ENCODE results near the gene CNST. TPM values are rescaled to one million over a fixed set of nuclear protein-coding genes. Genes with fewer than 3 reads are reported as not detected.
A peak's percentile ranks its signal among the peaks of the same experiment; 100 is the strongest.
"Not testable (repeated sequence)": the region's sequence is repeated elsewhere in the genome, so short reads cannot be mapped to it uniquely, and the experiment has no call there.

The CNST gene
- total RNA-seq, 2 donors from 2014 or later = 17.0 to 18.3 TPM

DNA sequence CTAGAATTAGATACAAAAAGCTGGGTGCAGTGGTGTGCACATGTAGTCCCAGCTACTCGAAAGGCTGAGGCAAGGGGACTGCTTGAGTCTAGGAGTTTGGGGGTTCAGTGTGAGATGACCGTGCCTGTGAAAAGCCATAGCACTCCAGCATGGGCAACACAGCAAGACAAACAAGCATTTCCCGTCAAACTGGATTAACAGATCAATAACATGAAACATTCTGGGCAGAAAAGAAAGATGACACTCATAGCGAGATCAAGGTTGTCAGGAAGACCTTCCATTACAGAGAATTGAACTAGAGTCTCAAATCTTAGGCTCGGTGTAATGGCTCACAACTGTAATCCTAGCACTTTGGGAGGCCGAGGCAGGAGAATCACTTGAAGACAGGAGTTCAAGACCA is 14.1 kb upstream of the CNST start:
- intact Hi-C loops (cut with DNase I) = no loop called here
- no peak for ATAC-seq
- DNase-seq = no peak

DNA sequence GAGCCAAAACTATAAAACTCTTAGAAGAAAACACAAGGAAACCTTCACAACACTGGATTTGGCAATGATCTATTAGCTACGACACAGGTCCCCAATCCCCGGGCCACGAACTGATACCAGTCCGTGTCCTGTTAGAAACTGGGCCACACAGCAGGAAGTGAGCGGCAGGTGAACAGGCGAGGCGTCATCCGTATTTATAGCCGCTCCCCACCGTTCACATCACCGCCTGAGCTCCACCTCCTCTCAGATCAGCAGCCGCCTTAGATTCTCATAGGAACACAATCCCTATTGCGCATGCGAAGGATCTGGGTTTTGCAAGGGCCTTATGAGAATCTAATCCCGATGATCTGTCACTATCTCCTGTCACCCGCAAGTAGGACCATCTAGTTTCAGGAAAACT is 12.1 kb upstream of the CNST start:
- intact Hi-C loops (cut with DNase I) = no loop called here
- no peak for DNase-seq
- ATAC-seq = no peak

DNA sequence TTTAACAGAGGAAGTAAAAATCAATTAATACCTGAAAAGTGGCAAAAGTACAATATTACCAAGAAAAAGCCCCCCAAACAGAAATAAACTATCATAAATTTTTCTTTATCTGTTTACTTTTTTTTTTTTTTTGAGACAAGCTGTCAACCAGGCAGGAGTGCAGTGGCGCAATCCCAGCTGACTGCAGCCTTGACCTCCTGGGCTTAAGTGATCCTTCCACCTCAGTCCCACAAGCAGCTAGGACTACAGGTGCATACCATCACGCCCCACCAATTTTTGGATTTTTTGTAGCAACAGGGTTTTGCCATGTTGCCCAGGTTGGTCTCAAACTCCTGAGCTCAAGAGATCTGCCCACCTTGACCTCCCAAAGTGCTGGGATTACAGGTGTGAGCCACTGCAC is 8.2 kb upstream of the CNST start:
- intact Hi-C loops (cut with DNase I) = no loop called here
- ATAC-seq = no peak
- no peak for DNase-seq

DNA sequence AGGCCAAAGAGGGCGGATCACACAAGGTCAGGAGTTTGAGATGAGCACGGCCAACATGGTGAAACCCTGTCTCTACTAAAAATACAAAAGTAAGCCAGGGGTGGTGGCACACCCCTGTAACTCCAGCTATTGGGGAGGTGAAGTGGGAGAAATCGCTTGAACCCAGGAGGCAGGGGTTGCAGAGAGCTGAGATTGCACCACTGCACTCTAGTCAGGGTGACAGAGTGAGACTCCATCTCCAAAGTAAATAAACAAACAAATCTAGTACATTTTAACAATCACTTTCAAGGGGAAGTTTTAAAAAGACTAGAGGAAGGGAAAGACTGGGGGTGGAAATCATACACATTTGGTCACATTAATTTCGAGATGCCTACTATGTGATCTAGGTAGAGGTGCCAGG is 6.9 kb upstream of the CNST start:
- intact Hi-C loops (cut with DNase I) = no loop called here
- ATAC-seq = no peak
- no peak for DNase-seq

DNA sequence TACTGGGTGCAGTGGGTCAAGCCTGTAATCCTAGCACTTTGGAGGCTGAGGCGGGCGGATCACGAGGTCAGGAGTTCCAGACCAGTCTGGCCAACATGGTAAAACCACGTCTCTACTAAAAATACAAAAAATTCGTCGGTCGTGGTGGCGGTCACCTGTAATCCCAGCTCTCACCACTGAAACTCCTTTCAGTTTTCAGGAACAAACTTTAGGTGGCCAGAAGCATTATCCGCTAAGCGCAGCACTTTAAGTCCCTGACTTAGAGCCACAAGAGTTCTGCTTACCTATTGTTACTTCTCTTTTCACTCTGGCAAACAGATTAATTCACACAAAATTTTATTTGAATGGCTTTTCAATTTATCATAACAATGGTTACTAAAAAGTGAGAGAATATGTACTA is 5.4 kb upstream of the CNST start:
- not testable (repeated sequence) for ATAC-seq, DNase-seq
- intact Hi-C loops (cut with DNase I) = loop anchor here in 1 of 2 donors (10.0 kb wide), 1 partner anchor 134 kb away; no protein-coding TSS in a partner anchor

- intact Hi-C loops (cut with DNase I) = loop anchor here in 1 of 2 donors (5.0 to 10.0 kb wide), 3 partner anchors 37 to 130 kb away; no protein-coding TSS in a partner anchor
- DNase-seq (no peak), ATAC-seq (no peak)
These were observed 1.2 kb upstream of the CNST start for GRCh38 chr1:246564839-246565750.

DNA sequence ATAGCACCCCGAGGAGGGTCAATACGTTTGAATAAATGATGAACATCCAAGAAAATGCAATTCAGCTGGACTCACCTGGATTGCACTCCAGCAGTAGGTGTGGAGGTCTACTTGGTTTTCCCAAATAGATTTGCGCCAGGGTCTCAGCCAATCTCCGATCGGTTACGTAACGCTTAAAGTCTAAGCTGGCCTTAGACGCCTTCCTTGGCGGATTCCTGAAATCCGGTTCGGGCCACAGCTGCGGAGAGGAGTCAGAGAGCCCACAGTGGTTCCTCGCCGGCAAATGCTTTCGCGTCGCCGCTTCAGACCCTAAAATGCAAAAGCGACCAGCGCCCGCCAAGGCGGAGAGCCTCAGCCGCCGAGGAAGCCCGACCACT is 517 bp upstream of the CNST start:
- intact Hi-C loops (cut with DNase I) = loop anchor here in 1 of 2 donors (5.0 to 10.0 kb wide), 3 partner anchors 37 to 129 kb away; no protein-coding TSS in a partner anchor
- DNase-seq (no peak), ATAC-seq (peak; percentile 2 to 3)

GRCh38 chr1:246566813-246567645 is 773 bp downstream of the CNST start:
- intact Hi-C loops (cut with DNase I) = loop anchor here in 1 of 2 donors (5.0 to 10.0 kb wide), 3 partner anchors 35 to 128 kb away; no protein-coding TSS in a partner anchor

DNA sequence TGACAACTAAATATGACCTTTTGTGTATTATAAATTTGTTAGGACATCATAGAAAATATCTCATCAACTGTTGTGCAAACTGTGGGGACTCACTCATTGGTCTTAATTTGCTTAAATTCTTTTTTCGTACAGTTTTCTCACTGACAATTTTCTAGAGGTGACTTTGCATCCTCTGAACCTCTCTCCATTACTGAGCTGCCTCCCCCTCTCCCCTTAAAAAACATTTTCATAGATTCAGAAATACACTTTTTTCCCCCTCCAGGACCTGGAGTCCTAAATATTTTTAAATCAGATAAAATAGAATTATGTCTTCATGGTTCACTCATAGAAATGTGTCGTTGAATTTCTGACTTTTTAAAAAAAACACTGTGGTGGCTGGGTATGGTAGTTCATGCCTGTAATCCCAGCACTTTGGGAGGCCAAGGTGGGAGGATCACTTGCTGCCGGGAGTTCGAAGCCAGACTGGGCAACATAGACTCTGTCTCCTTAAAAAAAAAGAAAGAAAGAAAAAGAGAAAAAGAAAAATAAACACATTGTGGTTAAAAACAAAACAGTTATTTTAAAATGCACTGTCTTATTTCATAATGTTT is 1.5 kb downstream of the CNST start:
- DNase-seq = no peak
- ATAC-seq = no peak
- intact Hi-C loops (cut with DNase I) = loop anchor here in 1 of 2 donors (5.0 to 10.0 kb wide), 3 partner anchors 35 to 127 kb away; no protein-coding TSS in a partner anchor

More at GRCh38 chr1:246566813-246567645, 773 bp downstream of the CNST start:
- peak in 1 of 2 donors; percentile 40 for ATAC-seq
- DNase-seq = no peak

- ATAC-seq = no peak
- intact Hi-C loops (cut with DNase I) = loop anchor here in 1 of 2 donors (5.0 to 10.0 kb wide), 3 partner anchors 33 to 125 kb away; no protein-coding TSS in a partner anchor
These were observed 3.3 kb downstream of the CNST start for GRCh38 chr1:246569248-246570238.

GRCh38 chr1:246571309-246571708 is 5.1 kb downstream of the CNST start:
- DNase-seq = peak; percentile 30
- ATAC-seq; intact Hi-C loops (cut with DNase I): not testable (repeated sequence)

More at GRCh38 chr1:246569248-246570238, 3.3 kb downstream of the CNST start:
- no peak for DNase-seq

GRCh38 chr1:246571953-246572352 is 5.7 kb downstream of the CNST start:
- intact Hi-C loops (cut with DNase I) = no loop called here
- ATAC-seq (no peak), DNase-seq (no peak)

- no peak for DNase-seq
- intact Hi-C loops (cut with DNase I) = no loop called here
- ATAC-seq = no peak
These were observed 6.5 kb downstream of the CNST start for GRCh38 chr1:246572785-246573184.

DNA sequence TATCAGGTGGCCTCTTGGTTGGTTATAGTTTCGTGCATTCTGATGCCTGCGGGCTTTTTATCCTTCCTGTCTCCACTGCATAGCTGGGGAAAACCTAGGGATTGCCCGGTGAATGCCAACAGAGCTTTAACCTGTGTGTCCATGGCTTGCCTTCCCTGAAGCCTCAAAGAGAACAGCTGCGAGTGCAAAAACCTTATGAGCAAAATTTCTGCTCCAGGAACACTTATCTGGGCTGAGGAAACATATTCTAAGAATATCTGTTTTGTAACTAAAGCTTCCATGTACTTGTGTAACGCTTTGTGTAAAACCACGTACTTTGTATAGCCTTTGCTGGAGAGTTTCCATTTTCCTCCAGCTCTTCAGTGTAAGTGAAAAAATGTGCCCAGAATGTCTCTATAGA is 7.2 kb downstream of the CNST start:
- DNase-seq = no peak
- intact Hi-C loops (cut with DNase I) = no loop called here
- ATAC-seq = peak in 1 of 2 donors; percentile 53

DNA sequence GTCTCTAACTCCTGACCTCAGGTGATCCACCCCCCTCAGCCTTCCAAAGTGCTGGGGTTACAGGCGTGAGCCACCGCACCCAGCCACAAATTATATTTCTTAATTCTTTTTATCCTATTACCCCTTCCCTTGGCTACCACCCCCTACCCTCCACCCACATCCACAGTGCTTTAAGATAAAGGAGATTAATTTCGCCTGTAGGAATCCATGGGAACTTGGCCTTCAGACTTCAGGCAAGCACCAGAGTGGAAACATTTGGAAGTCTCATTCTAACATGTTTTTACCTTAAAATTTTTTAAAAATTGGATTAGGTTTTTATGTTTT is 10.4 kb downstream of the CNST start:
- intact Hi-C loops (cut with DNase I) = no loop called here
- DNase-seq = no peak
- ATAC-seq = no peak

GRCh38 chr1:246577082-246577719 is 10.9 kb downstream of the CNST start:
- no peak for DNase-seq
- ATAC-seq = no peak
- intact Hi-C loops (cut with DNase I) = no loop called here

DNA sequence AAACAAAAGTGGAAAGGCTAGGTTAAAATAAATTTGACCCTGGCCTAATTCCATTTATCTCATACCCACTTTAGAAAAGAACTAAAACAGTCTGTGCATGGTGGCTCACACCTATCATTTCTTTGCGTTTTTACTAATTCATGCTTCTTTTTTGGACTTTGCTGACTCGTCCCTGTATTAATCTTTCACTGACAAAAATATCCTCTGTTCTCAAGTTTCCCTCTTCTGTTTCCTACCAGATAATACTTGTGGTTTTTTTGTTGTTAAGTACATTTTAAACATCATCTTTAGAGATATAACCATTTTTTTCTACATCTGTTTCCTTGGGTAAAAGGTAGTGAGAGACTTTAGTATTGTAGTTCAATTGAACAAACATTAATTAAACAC is 11.5 kb downstream of the CNST start:
- ATAC-seq (no peak), DNase-seq (no peak)
- intact Hi-C loops (cut with DNase I) = no loop called here

- DNase-seq (no peak), ATAC-seq (peak; percentile 35 to 69)
- intact Hi-C loops (cut with DNase I) = no loop called here
These were observed 13.6 kb downstream of the CNST start for GRCh38 chr1:246579818-246580217.
